Measurements from ENCODE around the gene PGPEP1.

The PGPEP1 gene

GRCh38 chr19:18340190-18340989, at the start of gene PGPEP1:
Gene PGPEP1, plus strand, starts transcription at chr19:18340598. Its CDS starts 84 bp downstream, at chr19:18340682.
- peak within 1 kb of the TSS; percentile 69 for H3K9ac ChIP-seq (ENCODE audit: low read length)

GRCh38 chr19:18291019-18291524, 49.3 kb upstream of the PGPEP1 start:
- H3K27ac ChIP-seq (ENCODE audit: low read length): peak overlapping the region; percentile 86
- H4K20me1 ChIP-seq (ENCODE audit: insufficient read depth, low read length): no peaks in the 10 kb centered on the region
- H3K9me3 ChIP-seq (ENCODE audit: insufficient read depth, low read length): no peaks in the 10 kb centered on the region
- H3K4me1 ChIP-seq (ENCODE audit: low read length): peaks cover 32% of the 10 kb centered on the region
- H3K4me2 ChIP-seq (ENCODE audit: low read length): peak overlapping the region; percentile 83
- H3K27me3 ChIP-seq (ENCODE audit: low read depth, low read length): no peaks in the 10 kb centered on the region
- peak overlapping the region; percentile 91 for H3K9ac ChIP-seq (ENCODE audit: low read length)
- no peaks in the 10 kb centered on the region for H3K36me3 ChIP-seq (replicated peaks; ENCODE audit: low read depth, low read length)
- peak overlapping the region; percentile 80 for H3K4me3 ChIP-seq (ENCODE audit: low read length)
- TF ChIP-seq CTCF (IDR thresholded peaks at IDR 0.05; ENCODE audit: low read depth, low read length) (0 out of 2 replicates have a peak, but pooled peaks have one; percentile 5), EZH2phosphoT487 (IDR thresholded peaks at IDR 0.05; ENCODE audit: low read depth) (no peak)
- no peak overlapping the region for H2AFZ ChIP-seq (ENCODE audit: low read depth, low read length)
- H3K79me2 ChIP-seq (ENCODE audit: low read length): no peaks in the 10 kb centered on the region

More at GRCh38 chr19:18340190-18340989, at the start of gene PGPEP1:
- H3K4me3 ChIP-seq (ENCODE audit: low read length): peak within 1 kb of the TSS; percentile 83
- H2AFZ ChIP-seq (ENCODE audit: low read depth, low read length): peak within 1 kb of the TSS; percentile 70
- TF ChIP-seq CTCF (IDR thresholded peaks at IDR 0.05; ENCODE audit: low read depth, low read length) (no peak), EZH2phosphoT487 (IDR thresholded peaks at IDR 0.05; ENCODE audit: low read depth) (no peak)
- H3K4me2 ChIP-seq (ENCODE audit: low read length): peak within 1 kb of the TSS; percentile 79
- H3K9me3 ChIP-seq (ENCODE audit: insufficient read depth, low read length): no peaks in the 10 kb centered on the region
- H4K20me1 ChIP-seq (ENCODE audit: insufficient read depth, low read length): no peaks in the 10 kb centered on the region
- peaks cover 17% of the 10 kb centered on the region for H3K4me1 ChIP-seq (ENCODE audit: low read length)
- H3K27ac ChIP-seq (ENCODE audit: low read length): peak within 1 kb of the TSS; percentile 9; the same call in 1 of the 2 replicates
- H3K36me3 ChIP-seq (replicated peaks; ENCODE audit: low read depth, low read length): no peaks in the 10 kb centered on the region
- no peaks in the 10 kb centered on the region for H3K79me2 ChIP-seq (ENCODE audit: low read length)
- H3K27me3 ChIP-seq (ENCODE audit: low read depth, low read length): 0 out of 2 replicates have a peak, but pooled peaks cover 6% of the 10 kb centered on the region

GRCh38 chr19:18291590-18292461, 48.6 kb upstream of the PGPEP1 start:
- H3K4me3 ChIP-seq (ENCODE audit: low read length): peak overlapping the region; percentile 80

More at GRCh38 chr19:18291590-18292461, 48.6 kb upstream of the PGPEP1 start:
- Histone ChIP-seq H3K79me2 (ENCODE audit: low read length) (no peaks in the 10 kb centered on the region), H3K4me2 (ENCODE audit: low read length) (peak overlapping the region; percentile 83), H4K20me1 (ENCODE audit: insufficient read depth, low read length) (no peaks in the 10 kb centered on the region), H3K36me3 (replicated peaks; ENCODE audit: low read depth, low read length) (no peaks in the 10 kb centered on the region), H3K4me1 (ENCODE audit: low read length) (peaks cover 32% of the 10 kb centered on the region), H3K9ac (ENCODE audit: low read length) (peak overlapping the region; percentile 91), H2AFZ (ENCODE audit: low read depth, low read length) (no peak overlapping the region), H3K27me3 (ENCODE audit: low read depth, low read length) (no peaks in the 10 kb centered on the region), H3K27ac (ENCODE audit: low read length) (peak overlapping the region; percentile 86), H3K9me3 (ENCODE audit: insufficient read depth, low read length) (no peaks in the 10 kb centered on the region)
- TF ChIP-seq CTCF (IDR thresholded peaks at IDR 0.05; ENCODE audit: low read depth, low read length) (no peak), EZH2phosphoT487 (IDR thresholded peaks at IDR 0.05; ENCODE audit: low read depth) (no peak)
